Esophagus squamous epithelium (tissue), 4 donors: ENCODE results near the gene MTA3.

Experiments
- POLR2A ChIP-seq, 4 donors: fragments of 450-650 bp; IDR thresholded peaks; one replicate each; pipeline ENCODE4 v1.6.1; 2017; ENCODE audit warnings: antibody characterized with exemption in 4 of 4, mild to moderate bottlenecking in 4 of 4, moderate library complexity in 3 of 4
- TF ChIP-seq, protein P1 (sequence below), 6 experiments: fragments of 450-650 bp in 4 of 6; fragments of 200-600 bp in 2 of 6; sonication (generic) in 2 of 6; IDR thresholded peaks; one replicate each; pipeline ENCODE4 v1.5.1; 2016 to 2019; ENCODE audit warnings: antibody characterized with exemption in 6 of 6, mild to moderate bottlenecking in 4 of 6, moderate library complexity in 4 of 6

- TF ChIP-seq, protein P1, sequence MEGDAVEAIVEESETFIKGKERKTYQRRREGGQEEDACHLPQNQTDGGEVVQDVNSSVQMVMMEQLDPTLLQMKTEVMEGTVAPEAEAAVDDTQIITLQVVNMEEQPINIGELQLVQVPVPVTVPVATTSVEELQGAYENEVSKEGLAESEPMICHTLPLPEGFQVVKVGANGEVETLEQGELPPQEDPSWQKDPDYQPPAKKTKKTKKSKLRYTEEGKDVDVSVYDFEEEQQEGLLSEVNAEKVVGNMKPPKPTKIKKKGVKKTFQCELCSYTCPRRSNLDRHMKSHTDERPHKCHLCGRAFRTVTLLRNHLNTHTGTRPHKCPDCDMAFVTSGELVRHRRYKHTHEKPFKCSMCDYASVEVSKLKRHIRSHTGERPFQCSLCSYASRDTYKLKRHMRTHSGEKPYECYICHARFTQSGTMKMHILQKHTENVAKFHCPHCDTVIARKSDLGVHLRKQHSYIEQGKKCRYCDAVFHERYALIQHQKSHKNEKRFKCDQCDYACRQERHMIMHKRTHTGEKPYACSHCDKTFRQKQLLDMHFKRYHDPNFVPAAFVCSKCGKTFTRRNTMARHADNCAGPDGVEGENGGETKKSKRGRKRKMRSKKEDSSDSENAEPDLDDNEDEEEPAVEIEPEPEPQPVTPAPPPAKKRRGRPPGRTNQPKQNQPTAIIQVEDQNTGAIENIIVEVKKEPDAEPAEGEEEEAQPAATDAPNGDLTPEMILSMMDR (IDR thresholded peaks at IDR 0.05), result no peak
- TF ChIP-seq POLR2A (IDR thresholded peaks at IDR 0.05), result no peak
Observed at GRCh38 chr2:42693013-42693615, 124.7 kb downstream of the MTA3 start.
